GM11168 (cell line): ENCODE results near the gene ZNF433.
"Not testable (repeated sequence)": the region's sequence is repeated elsewhere in the genome, so short reads cannot be mapped to it uniquely, and the experiment has no call there.

Source experiments
- in situ Hi-C: fragments of 300-500 bp; cut with MboI; formaldehyde crosslinking; loops from one replicate; pipeline ENCODE4 v1.12.0; 2022; ENCODE audit warnings: low sequenced_read_pairs; ENCODE audit not compliant: unreplicated experiment

ZNF433 gene

DNA sequence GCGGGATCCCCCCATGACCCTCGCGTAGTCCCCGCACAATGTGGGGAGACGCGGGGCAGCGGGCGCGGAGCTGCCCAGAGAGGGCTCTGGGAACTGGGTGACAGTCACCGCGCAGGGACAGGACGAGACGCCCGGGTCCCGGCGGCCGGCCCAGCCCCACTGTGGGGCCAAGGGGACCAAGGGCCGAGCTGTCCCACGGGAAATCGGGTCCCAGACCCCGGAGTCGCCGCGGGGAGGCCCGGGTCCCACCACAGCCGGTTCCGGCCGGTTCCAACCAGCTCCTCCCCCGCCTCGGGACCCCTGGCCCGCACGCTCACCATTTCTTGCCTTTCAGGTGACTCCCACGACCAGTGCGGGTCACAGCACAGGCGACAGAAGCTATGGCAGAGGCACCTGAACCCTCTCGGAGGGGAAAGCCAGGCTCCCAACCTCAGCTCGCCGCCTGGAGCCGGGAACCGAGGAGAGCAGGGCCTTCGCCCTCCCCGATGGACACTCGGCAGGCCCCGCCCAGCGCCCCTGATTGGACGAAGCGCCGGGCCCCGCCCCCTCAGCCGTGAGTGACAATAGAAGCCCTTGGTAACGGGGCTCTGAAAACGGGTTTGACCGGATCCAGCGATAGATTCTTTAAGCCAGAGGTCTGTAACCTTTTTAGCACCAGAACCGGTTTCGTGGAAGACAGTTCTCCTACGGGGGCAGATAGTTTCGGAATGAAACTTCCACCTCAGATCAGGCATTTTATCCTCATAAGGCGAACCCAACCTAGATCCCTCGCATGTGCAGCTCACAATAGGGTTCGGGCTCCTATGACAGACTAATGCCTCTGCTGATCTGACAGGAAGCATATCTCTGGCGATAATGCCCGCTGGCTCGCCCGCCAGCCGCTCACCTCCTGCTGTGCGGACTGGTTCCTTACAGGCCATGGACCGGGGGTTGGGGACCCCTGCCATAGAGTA lies at the start of gene ZNF433:
ZNF433 (minus strand) TSS at position 460 of the 953 bp plus-strand sequence; CDS start at position 320, 140 bp downstream.
- in situ Hi-C loops: no loop called here

DNA sequence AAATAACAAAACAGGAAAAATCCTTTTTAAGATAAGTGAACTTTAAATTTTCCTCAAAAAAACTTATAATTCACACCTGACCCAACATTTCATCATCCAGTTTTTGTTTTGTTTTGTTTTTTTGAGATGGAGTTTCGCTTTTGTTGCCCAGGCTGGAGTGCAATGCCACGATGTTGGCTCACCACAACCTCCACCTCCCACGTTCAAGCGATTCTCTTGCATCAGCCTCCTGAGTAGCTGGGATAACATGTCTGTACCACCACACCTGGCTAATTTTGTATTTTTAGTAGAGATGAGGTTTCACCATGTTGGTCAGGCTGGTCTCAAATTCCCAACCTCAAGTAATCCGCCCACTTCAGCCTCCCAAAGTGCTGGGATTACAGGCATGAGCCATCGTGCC lies 47.9 kb upstream of the ZNF433 start:
- in situ Hi-C loops: not testable (repeated sequence)

DNA sequence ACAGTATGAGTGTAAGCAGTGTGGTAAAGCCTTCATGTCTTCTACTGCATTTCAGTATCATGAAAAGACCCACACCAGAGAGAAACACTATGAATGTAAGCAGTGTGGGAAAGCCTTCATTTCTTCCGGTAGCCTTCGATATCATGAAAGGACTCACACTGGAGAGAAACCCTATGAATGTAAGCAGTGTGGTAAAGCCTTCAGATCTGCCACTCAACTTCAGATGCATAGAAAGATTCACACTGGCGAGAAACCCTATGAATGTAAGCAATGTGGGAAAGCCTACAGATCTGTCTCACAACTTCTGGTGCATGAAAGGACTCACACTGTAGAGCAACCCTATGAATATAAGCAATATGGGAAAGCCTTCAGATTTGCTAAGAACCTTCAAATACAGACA lies 41.9 kb upstream of the ZNF433 start:
- in situ Hi-C loops: no loop called here

DNA sequence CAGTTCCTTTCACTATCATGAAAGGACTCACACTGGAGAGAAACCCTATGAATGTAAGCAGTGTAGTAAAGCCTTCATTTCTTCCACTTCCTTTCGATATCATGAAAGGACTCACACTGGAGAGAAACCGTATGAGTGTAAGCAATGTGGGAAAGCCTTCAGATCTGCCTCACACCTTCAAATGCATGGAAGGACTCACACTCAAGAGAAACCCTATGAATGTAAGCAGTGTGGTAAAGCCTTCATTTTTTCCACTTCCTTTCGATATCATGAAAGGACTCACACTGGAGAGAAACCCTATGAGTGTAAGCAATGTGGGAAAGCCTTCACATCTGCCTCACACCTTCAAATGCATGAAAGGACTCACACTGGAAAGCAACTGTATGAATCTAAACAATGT lies 40.9 kb upstream of the ZNF433 start:
- in situ Hi-C loops: not testable (repeated sequence)

DNA sequence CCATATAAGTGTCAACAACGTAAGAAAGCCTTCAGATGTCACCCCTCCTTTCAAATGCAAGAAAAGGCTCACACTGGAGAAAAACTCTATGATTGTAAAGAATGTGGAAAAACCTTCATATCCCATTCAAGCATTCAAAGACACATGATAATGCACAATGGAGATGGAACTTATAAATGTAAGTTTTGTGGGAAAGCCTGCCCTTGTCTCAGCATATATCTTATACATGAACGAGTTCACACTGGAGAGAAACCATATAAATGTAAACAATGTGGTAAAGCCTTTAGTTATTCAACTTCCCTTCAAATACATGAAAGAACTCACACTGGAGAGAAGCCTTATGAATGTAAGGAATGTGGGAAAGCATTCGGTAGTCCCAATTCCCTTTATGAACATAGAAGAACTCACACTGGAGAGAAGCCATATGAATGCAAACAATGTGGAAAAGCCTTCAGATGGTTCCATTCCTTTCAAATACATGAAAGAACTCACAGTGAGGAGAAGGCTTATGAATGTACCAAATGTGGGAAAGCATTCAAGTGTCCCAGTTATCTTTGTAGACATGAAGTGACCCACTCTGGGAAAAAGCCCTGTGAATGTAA lies 40.2 kb upstream of the ZNF433 start:
- in situ Hi-C loops: no loop called here

DNA sequence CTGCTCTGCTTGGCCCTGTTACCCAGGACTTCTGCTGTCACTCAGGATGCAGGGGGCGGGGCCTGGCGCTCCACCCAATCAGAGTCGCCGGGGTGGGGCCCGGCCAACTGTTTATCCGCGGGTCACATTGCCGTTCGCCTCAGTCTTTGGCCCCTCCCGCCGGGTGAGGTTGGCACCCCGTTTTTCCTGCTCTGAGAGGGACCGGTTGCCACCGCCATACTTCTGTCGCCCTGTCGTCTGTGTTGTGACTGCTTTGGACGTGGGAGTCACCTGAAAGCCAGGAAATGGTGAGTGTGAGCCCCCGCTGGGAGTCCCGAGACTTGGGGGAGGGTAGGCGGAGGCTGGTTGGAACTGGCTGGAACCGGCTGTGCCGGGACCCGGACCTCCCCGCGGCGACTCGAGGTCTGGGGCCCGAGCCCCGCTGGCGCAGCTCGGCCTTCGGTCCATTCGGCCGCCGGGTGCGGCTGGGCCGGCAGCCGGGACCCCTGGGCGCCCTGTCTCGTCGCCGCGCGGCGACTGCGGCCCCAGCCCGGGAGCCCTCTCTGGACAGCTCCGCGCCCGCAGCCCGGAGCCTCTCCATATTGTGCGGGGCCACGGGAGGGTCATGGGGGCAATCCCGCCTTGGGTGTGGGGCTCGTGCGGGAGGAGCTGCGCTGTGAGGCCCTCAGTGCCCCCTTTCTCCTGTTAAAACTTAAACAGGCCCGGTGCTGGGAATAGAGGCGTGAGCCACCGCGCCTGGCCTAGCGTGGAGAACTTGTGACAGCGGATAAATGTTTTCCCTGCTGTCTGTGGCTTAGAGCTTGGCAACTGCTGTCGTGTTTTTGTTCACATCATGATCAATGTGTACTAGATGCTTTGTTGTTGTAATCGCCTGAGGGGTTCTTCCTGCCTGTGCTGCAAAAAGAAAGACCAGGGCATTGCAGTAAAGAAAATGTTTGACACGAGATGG lies 29.4 kb upstream of the ZNF433 start, which contains the start of gene ZNF844:
ZNF844 (plus strand) TSS at position 142 of the 949 bp plus-strand sequence; CDS start at position 285, 143 bp downstream.
- in situ Hi-C loops: no loop called here

DNA sequence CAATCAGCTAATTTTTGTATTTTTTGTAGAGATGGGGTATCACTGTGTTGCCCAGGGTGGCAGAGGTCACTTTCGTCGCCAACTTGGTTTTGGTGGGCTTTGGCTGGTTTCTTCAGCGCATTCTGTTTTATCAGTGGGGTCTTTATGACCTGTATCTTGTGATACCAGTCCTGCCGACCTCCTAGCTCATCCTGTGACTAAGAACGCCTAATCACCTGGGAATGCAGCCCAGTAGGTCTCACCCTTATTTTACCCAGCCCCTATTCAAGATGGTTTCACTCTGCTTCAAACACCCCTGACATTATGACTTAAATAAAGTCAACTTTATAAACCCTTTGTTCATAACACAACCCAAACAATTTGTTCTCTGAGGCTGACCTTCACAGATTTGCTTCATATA lies 20.3 kb upstream of the ZNF433 start:
- in situ Hi-C loops: no loop called here

DNA sequence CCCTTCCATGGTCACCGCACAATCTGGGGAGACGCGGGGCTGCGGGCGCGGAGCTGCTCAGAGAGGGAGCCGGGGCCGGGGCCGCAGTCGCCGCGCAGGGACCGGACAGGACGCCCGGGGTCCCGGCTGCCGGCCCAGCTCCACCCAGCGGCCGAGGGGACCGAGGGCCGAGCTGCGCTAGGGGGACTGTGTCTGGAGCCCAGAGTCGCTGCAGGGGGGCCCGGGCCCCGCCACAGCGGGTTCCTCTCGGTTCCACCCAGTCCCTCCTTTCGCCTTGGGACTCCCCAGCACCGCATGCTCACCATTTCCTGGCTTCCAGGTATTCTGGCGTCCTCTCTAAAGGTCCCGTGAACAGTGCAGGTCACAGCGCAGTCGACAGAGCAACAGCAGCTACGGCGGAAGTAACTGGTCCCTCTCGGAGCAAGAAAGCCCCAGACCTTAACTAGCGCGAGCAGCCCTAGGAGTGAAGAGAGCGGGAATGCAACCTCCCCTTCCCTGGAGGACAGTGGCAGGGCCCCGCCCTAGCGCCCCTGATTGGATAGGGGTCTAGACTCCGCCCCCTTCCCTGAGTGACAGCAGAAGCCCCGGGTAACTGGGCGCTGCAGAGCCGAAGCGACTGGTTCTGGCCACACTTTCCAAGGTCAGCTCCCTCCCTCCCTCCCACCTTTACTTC lies 17.2 kb upstream of the ZNF433 start, which contains the start of gene ZNF878:
ZNF878 (minus strand) TSS at position 465 of the 673 bp plus-strand sequence; CDS start at position 305, 160 bp downstream.
- in situ Hi-C loops: no loop called here

DNA sequence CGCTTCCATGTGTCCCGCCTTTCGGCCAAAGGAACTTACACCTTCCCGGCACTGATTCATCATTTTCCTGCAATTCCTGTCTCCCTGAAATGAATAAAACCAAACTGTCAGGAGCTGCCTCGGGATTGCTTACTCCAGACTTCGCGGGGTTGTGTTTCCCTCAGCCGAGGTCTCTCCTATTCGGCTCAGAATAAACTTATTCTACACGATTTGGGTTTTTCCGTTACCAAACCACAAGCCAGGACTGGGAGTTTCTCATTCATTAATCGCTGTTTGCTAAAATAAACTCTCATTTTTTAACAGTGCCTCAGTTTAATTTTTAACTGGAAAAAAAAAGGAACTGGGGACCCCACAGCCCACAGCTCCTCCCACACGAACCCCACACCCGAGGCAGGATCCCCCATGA lies 16.6 kb upstream of the ZNF433 start:
- in situ Hi-C loops: no loop called here

DNA sequence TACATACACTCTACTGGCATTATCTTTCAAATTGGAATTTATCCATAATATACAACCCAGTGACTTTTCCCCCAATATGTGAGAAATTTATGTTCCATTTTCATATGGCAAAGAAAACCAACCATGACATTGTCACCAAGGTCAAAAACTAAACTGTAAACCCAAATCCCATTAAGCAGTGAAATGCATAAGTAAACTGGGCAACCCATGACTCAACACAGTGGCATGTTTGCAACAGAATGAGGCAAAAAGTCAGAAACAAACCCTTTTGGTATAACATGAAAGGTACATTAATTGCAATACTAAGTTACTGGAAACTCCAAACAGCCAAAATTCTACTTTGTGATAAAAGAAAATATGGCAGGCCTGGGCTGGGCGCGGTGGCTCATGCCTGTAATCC lies 12.4 kb upstream of the ZNF433 start:
- in situ Hi-C loops: no loop called here

DNA sequence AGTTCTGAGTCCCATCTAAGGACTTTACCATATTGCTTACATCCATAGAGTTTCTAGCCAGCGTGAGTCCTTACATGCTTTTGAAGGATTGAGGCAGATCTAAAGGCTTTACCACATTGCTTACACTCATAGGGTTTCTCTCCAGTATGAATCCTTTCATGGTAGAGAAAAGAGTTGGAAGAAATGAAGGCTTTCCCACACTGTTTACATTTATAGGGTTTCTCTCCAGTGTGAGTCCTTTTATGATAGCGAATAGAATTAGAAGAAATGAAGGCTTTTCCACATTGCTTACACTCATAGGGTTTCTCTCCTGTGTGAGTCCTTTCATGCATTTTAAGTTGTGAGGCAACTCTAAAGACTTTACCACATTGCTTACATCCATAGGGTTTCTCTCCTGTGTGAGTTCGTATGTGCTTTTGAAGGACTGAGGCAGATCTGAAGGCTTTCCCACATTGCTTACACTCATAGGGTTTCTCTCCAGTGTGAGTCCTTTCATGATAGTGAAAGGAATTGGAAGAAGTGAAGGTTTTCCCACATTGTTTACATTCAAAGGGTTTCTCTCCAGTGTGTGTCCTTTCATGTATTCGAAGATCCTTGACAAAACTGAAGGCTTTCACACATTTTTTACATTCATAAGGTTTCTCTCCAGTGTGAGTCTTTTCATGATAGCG lies 8.4 kb upstream of the ZNF433 start:
- in situ Hi-C loops: no loop called here

DNA sequence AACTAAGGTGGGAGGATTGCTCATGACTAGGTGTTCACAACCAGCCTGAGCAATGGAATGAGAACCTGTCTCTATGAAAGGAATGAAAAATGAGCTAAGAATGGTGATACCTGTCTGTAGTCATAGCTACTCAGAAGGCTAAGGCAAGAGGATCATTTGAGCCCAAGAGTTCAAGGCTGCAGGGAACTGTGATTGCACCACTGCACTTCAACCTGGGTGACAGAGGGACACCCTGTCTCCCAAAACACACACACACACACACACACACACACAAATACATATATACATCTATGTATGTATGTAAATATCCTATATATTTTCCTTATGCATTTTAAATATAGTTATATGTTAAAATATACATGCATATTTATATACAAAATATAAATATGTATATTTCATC lies 7.4 kb upstream of the ZNF433 start:
- in situ Hi-C loops: no loop called here

DNA sequence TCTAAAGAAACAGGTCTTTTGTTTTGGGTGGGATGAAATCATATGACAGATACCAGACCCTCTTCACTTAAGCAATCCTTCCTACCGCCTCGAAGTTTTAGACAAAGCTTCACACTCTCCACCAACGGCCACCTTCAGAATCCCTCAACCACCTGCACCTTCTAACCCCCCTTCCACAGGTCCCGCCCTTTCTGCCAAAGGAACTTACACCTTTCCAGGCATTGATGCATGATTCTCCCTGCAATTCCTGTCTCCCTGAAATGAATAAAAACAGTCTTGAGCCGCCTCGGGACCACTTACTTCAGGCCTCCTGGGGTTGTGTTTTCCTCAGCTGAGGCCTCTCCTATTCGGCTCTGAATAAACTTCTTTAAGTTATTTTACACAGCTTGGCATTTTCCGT lies 859 bp downstream of the ZNF433 start:
- in situ Hi-C loops: no loop called here

DNA sequence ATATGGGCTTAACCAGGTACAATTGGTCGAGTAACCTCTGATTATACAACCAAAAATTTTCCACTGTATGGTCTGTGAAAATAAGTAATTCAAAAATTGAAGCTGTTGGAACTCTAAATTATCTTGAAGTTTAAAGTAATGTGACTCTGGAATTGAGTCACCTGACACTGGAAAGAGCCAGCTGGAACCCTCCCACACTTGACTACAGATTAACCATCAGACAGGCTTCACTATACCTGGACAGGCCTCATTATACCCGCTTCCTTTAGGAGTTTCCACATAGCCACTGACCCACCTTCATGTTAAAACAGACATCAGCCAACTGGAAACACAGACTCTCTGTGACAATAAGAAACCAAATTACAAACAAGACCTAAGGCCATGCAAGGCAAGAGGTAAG lies 1.3 kb downstream of the ZNF433 start:
- in situ Hi-C loops: no loop called here

DNA sequence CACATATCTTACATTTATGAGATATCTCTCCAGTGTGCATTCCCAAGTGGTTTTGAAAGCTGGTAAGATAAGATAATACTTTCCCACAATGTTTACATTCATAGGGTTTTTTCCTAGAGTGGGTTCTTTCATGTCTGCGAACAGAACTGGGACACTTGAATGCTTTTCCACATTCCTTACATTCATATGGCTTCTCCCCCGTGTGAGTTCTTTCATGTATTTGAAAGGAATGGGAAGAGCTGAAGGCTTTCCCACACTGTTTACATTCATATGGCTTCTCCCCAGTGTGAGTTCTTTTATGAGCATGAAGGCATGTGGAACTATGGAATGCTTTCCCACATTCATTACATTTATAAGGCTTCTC lies 19.7 kb downstream of the ZNF433 start:
- in situ Hi-C loops: no loop called here

DNA sequence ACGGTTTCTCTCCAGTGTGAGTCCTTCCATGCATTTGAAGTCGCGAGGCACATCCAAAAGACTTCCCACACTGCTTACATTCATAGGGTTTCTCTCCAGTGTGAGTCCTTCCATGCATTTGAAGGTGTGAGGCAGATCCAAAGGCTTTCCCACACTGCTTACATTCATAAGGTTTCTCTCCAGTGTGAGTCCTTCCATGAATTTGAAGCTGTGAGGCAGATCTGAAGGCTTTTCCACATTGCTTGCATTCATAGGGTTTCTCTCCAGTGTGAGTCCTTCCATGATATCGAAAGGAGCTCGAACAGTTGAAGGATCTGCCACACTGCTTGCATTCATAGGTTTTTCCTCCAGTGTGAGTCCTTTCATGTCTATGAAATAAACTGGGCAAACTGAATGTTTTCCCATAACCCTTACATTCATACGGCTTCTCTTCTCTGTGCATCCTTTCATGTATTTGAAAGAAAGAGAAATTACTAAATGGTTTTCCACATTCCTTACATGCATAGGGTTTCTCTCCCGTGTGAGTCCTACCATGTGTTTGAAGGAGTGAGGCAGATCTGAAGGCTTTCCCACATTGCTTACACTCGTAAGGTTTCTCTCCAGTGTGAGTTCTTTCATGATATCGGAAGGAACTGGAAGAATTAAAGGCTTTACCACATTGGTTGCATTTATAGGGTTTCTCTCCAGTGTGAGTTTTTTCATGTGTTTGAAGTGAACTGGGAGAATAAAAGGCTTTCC lies 20.3 kb downstream of the ZNF433 start:
- in situ Hi-C loops: no loop called here

DNA sequence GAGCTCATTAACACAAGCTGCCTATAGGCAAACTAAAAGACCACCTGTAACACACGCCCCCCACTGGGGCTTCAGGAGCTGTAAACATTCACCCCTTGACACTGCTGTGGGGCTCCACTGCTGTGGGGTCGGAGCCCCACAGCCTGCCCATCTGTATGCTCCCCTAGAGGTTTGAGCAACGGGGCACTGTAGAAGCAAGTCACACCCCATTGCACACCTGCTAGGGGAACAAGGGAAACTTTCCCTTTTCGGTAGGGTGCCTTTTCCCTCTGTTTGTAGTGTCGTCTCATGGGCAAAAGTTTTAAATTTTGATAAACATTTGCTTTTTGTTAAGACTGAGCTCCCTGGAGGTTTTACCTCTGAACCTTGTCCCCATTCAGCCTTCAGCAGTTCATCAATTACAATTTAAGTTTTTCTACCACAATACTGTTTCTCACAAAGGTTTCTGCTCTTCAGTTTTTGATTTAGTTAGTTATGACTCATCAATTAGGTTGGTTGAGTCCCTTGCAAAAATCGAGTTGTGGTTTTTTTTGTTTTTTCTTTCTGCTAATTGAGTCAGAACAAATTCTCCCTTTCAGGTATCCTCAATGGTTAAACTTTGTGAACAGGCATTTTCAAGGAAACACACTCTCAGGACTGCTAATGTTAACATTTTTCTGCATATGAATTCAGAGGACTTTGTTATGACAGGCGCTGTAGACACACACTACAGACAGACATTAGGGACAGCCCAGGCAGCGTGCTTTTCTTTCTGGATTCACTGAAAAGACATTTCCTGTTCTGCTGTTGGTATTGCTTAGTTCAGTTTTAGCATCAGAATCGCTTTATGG lies 35.1 kb downstream of the ZNF433 start:
- in situ Hi-C loops: no loop called here

DNA sequence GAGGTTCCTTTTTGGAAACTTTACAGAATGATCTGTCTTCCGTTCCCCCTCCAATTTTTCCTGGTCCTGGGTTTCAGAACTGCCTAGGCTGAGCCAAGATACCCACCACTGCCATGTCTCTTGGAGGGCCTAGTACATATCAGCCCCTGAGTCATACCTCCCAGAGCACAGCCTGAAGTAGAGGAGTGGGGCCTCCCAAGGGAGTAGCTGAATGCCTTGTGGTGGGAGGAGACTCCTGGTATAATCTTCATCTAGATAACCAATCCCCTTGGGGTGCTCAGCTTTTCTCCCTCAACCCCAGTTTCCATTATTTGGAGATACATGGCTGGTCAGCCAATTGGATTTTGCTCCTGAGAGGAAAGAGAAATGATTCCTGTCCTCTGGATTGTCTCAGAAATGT lies 40.3 kb downstream of the ZNF433 start:
- in situ Hi-C loops: no loop called here
